WERI-Rb-1 (cell line): Measurements from ENCODE around the gene AMH.

Experiments used
- DNase-seq: peaks from one replicate; pipeline ENCODE4 v3.0.0-alpha.2; 2020
- H3K27ac ChIP-seq: fragments of 250-450 bp; sonication (Bioruptor Pico); 2 replicates; pipeline ENCODE4 v1.5.1; 2020; ENCODE audit warnings: mild to moderate bottlenecking, moderate library complexity
- H3K27me3 ChIP-seq: fragments of 250-450 bp; sonication (Bioruptor Pico); 2 replicates; pipeline ENCODE4 v1.5.1; 2021; ENCODE audit warnings: mild to moderate bottlenecking, low read depth, moderate library complexity; ENCODE audit not compliant: insufficient read depth, severe bottlenecking
- H3K36me3 ChIP-seq: fragments of 250-450 bp; sonication (Bioruptor Pico); 2 replicates; pipeline ENCODE4 v1.5.1; 2020; ENCODE audit warnings: mild to moderate bottlenecking, moderate library complexity
- H3K4me3 ChIP-seq: 2 replicates; pipeline ENCODE4 v1.5.1; 2011; ENCODE audit warnings: low read depth, mild to moderate bottlenecking, control low read depth, low read length
- H3K9me3 ChIP-seq: fragments of 250-450 bp; sonication (Bioruptor Pico); 2 replicates; pipeline ENCODE4 v1.5.1; 2021; ENCODE audit warnings: mild to moderate bottlenecking, moderate library complexity; ENCODE audit not compliant: severe bottlenecking
- CTCF ChIP-seq: IDR thresholded peaks from 2 replicates; pipeline ENCODE4 v1.5.1; 2011; ENCODE audit warnings: low read depth, mild to moderate bottlenecking, control low read depth, inconsistent platforms, low read length

The AMH gene

GRCh38 chr19:2230033-2230531 is 19.0 kb upstream of the AMH start:
- TF ChIP-seq CTCF: no peak
- Histone ChIP-seq H3K9me3 (no peaks in the 10 kb centered on the region), H3K4me3 (no peak overlapping the region), H3K27ac (no peak overlapping the region), H3K36me3 (peaks cover 86% of the 10 kb centered on the region), H3K27me3 (no peaks in the 10 kb centered on the region)
- no peak for DNase-seq

- DNase-seq: no peak
- H3K27ac ChIP-seq: no peak overlapping the region
- peaks cover 77% of the 10 kb centered on the region for H3K36me3 ChIP-seq
These were observed 18.2 kb upstream of the AMH start for GRCh38 chr19:2230807-2231533.

GRCh38 chr19:2231621-2232221 is 17.4 kb upstream of the AMH start:
- H3K4me3 ChIP-seq: no peak overlapping the region
- no peaks in the 10 kb centered on the region for H3K27me3 ChIP-seq
- H3K36me3 ChIP-seq: peaks cover 69% of the 10 kb centered on the region
- DNase-seq: peak; percentile 62
- TF ChIP-seq CTCF: peak; percentile 39; the same call in 1 of the 2 replicates
- H3K27ac ChIP-seq: peak overlapping the region; percentile 14; the same call in 1 of the 2 replicates
- no peaks in the 10 kb centered on the region for H3K9me3 ChIP-seq

More at GRCh38 chr19:2230807-2231533, 18.2 kb upstream of the AMH start:
- no peaks in the 10 kb centered on the region for H3K9me3 ChIP-seq
- no peak for TF ChIP-seq CTCF
- H3K4me3 ChIP-seq: no peak overlapping the region
- no peaks in the 10 kb centered on the region for H3K27me3 ChIP-seq

- Histone ChIP-seq H3K27ac (peak overlapping the region; percentile 8; the same call in 1 of the 2 replicates), H3K27me3 (no peaks in the 10 kb centered on the region), H3K36me3 (peaks cover 70% of the 10 kb centered on the region), H3K9me3 (no peaks in the 10 kb centered on the region), H3K4me3 (no peak overlapping the region)
- no peak for DNase-seq
- TF ChIP-seq CTCF: no peak
These were observed 16.6 kb upstream of the AMH start for GRCh38 chr19:2232286-2233151.

GRCh38 chr19:2233601-2234280 is 15.4 kb upstream of the AMH start:
- no peak for TF ChIP-seq CTCF
- Histone ChIP-seq H3K9me3 (no peaks in the 10 kb centered on the region), H3K4me3 (no peak overlapping the region), H3K27me3 (no peaks in the 10 kb centered on the region), H3K27ac (no peak overlapping the region), H3K36me3 (peaks cover 74% of the 10 kb centered on the region)
- DNase-seq: no peak
